ENCODE measurements around the gene TBX2.

TBX2 gene

GRCh38 chr17:61402978-61403800 lies 3.5 kb downstream of the TBX2 start:
- H3K4me1 ChIP-seq (ENCODE audit: insufficient read depth, low read length, poor library complexity, severe bottlenecking) = no peaks in the 10 kb centered on the region
- no peaks in the 10 kb centered on the region for H3K27me3 ChIP-seq (ENCODE audit: insufficient read depth, low read length, poor library complexity, severe bottlenecking)
- no peaks in the 10 kb centered on the region for H3F3A ChIP-seq (ENCODE audit: low read depth)
- H3K36me3 ChIP-seq (ENCODE audit: insufficient read depth, low read length) = no peaks in the 10 kb centered on the region
- no peak overlapping the region for H2AFZ ChIP-seq (ENCODE audit: low read length)
- H3K79me2 ChIP-seq (ENCODE audit: insufficient read depth, low read length) = no peaks in the 10 kb centered on the region
- H3K4me2 ChIP-seq (ENCODE audit: low read depth, low read length, poor library complexity, severe bottlenecking) = no peak overlapping the region
- no peaks in the 10 kb centered on the region for H4K20me1 ChIP-seq (ENCODE audit: insufficient read depth, low read length, poor library complexity, severe bottlenecking)
- H3K9me3 ChIP-seq (ENCODE audit: insufficient read depth, low read depth, low read length) = no peaks in the 10 kb centered on the region
- no peak overlapping the region for H3K9ac ChIP-seq (ENCODE audit: low read depth, low read length, poor library complexity, severe bottlenecking)
- H3K4me3 ChIP-seq (ENCODE audit: low read length, poor library complexity, severe bottlenecking) = no peak overlapping the region
- TF ChIP-seq EZH2phosphoT487 (IDR thresholded peaks at IDR 0.05; ENCODE audit: borderline replicate concordance) = no peak
- TF ChIP-seq CTCF (conservative IDR thresholded peaks at IDR 0.05; ENCODE audit: low read length) = no peak
- no peaks in the 10 kb centered on the region for H3K9me2 ChIP-seq (replicated peaks; ENCODE audit: low read depth, low read length)

- no peak overlapping the region for H2AFZ ChIP-seq (ENCODE audit: low read length)
- H3K4me2 ChIP-seq (ENCODE audit: low read depth, low read length, poor library complexity, severe bottlenecking) = no peak overlapping the region
- H3K79me2 ChIP-seq (ENCODE audit: insufficient read depth, low read length) = no peaks in the 10 kb centered on the region
- H3K4me1 ChIP-seq (ENCODE audit: insufficient read depth, low read length, poor library complexity, severe bottlenecking) = no peaks in the 10 kb centered on the region
- no peak overlapping the region for H3K9ac ChIP-seq (ENCODE audit: low read depth, low read length, poor library complexity, severe bottlenecking)
- H3K9me3 ChIP-seq (ENCODE audit: insufficient read depth, low read depth, low read length) = no peaks in the 10 kb centered on the region
- no peak for TF ChIP-seq CTCF (conservative IDR thresholded peaks at IDR 0.05; ENCODE audit: low read length)
- no peak for TF ChIP-seq EZH2phosphoT487 (IDR thresholded peaks at IDR 0.05; ENCODE audit: borderline replicate concordance)
- H3K27me3 ChIP-seq (ENCODE audit: insufficient read depth, low read length, poor library complexity, severe bottlenecking) = no peaks in the 10 kb centered on the region
- no peaks in the 10 kb centered on the region for H3K36me3 ChIP-seq (ENCODE audit: insufficient read depth, low read length)
- H3K9me2 ChIP-seq (replicated peaks; ENCODE audit: low read depth, low read length) = no peaks in the 10 kb centered on the region
- H3F3A ChIP-seq (ENCODE audit: low read depth) = no peaks in the 10 kb centered on the region
- no peak overlapping the region for H3K4me3 ChIP-seq (ENCODE audit: low read length, poor library complexity, severe bottlenecking)
- no peaks in the 10 kb centered on the region for H4K20me1 ChIP-seq (ENCODE audit: insufficient read depth, low read length, poor library complexity, severe bottlenecking)
These were observed 4.4 kb downstream of the TBX2 start for GRCh38 chr17:61403801-61404662.

DNA sequence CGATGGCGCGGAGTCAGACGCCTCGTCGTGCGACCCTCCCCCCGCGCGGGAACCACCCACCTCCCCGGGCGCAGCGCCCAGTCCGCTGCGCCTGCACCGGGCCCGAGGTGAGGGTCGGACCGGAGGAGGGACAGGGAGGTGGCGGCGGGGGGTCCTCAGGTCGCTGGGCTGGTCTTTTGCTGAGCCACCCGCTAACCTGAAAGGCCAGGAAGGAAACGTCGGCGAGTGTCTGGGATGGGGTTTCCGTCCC lies 4.9 kb downstream of the TBX2 start:
- no peaks in the 10 kb centered on the region for H3F3A ChIP-seq (ENCODE audit: low read depth)
- H3K9ac ChIP-seq (ENCODE audit: low read depth, low read length, poor library complexity, severe bottlenecking) = no peak overlapping the region
- H3K4me1 ChIP-seq (ENCODE audit: insufficient read depth, low read length, poor library complexity, severe bottlenecking) = no peaks in the 10 kb centered on the region
- H2AFZ ChIP-seq (ENCODE audit: low read length) = no peak overlapping the region
- no peaks in the 10 kb centered on the region for H3K27me3 ChIP-seq (ENCODE audit: insufficient read depth, low read length, poor library complexity, severe bottlenecking)
- H3K36me3 ChIP-seq (ENCODE audit: insufficient read depth, low read length) = no peaks in the 10 kb centered on the region
- no peaks in the 10 kb centered on the region for H3K9me2 ChIP-seq (replicated peaks; ENCODE audit: low read depth, low read length)
- TF ChIP-seq EZH2phosphoT487 (IDR thresholded peaks at IDR 0.05; ENCODE audit: borderline replicate concordance) (no peak), CTCF (conservative IDR thresholded peaks at IDR 0.05; ENCODE audit: low read length) (no peak)
- H3K4me2 ChIP-seq (ENCODE audit: low read depth, low read length, poor library complexity, severe bottlenecking) = no peak overlapping the region
- no peak overlapping the region for H3K4me3 ChIP-seq (ENCODE audit: low read length, poor library complexity, severe bottlenecking)
- no peaks in the 10 kb centered on the region for H4K20me1 ChIP-seq (ENCODE audit: insufficient read depth, low read length, poor library complexity, severe bottlenecking)
- H3K79me2 ChIP-seq (ENCODE audit: insufficient read depth, low read length) = no peaks in the 10 kb centered on the region
- H3K9me3 ChIP-seq (ENCODE audit: insufficient read depth, low read depth, low read length) = no peaks in the 10 kb centered on the region
